ENCODE measurements around the gene ITGB3. TPM values are rescaled to one million over a fixed set of nuclear protein-coding genes. Genes with fewer than 3 reads are reported as not detected.

ITGB3 gene
- total RNA-seq, 4 donors from 2014 or later: 7.4 to 28.7 (median 23.5) TPM

- H3K27me3 ChIP-seq: no peaks in the 10 kb centered on the region
- no peaks in the 10 kb centered on the region for H3K9me3 ChIP-seq
- no peak for TF ChIP-seq CTCF (IDR thresholded peaks at IDR 0.05)
- no peak overlapping the region for H3K4me3 ChIP-seq
- H3K36me3 ChIP-seq: no peaks in the 10 kb centered on the region
- DNase-seq: no peak
- peak overlapping the region; percentile 92 to 95 for H3K27ac ChIP-seq
- intact Hi-C loops (cut with DNase I; ENCODE audit: low total_unique reads): no loop called here
- peaks cover 25 to 41% of the 10 kb centered on the region in 2 donors for H3K4me1 ChIP-seq
These were observed 22.8 kb downstream of the ITGB3 start for GRCh38 chr17:47276444-47276843.

GRCh38 chr17:47276868-47277267, 23.2 kb downstream of the ITGB3 start:
- no peak overlapping the region for H3K4me3 ChIP-seq
- H3K27me3 ChIP-seq: no peaks in the 10 kb centered on the region
- no peak for TF ChIP-seq CTCF (IDR thresholded peaks at IDR 0.05)
- DNase-seq: peak; percentile 71 to 79
- peak overlapping the region; percentile 92 to 95 for H3K27ac ChIP-seq
- H3K36me3 ChIP-seq: no peaks in the 10 kb centered on the region
- peaks cover 25 to 41% of the 10 kb centered on the region in 2 donors for H3K4me1 ChIP-seq
- no peaks in the 10 kb centered on the region for H3K9me3 ChIP-seq
- intact Hi-C loops (cut with DNase I; ENCODE audit: low total_unique reads): no loop called here

GRCh38 chr17:47277921-47278320, 24.3 kb downstream of the ITGB3 start:
- no peaks in the 10 kb centered on the region for H3K36me3 ChIP-seq
- peak overlapping the region; percentile 92 to 95 for H3K27ac ChIP-seq
- peaks cover 25 to 41% of the 10 kb centered on the region in 2 donors for H3K4me1 ChIP-seq
- no peaks in the 10 kb centered on the region for H3K27me3 ChIP-seq
- intact Hi-C loops (cut with DNase I; ENCODE audit: low total_unique reads): no loop called here
- H3K4me3 ChIP-seq: no peak overlapping the region
- no peak for DNase-seq
- H3K9me3 ChIP-seq: no peaks in the 10 kb centered on the region
- TF ChIP-seq CTCF (IDR thresholded peaks at IDR 0.05): no peak
- no peak for TF ChIP-seq POLR2A (IDR thresholded peaks at IDR 0.05)

DNA sequence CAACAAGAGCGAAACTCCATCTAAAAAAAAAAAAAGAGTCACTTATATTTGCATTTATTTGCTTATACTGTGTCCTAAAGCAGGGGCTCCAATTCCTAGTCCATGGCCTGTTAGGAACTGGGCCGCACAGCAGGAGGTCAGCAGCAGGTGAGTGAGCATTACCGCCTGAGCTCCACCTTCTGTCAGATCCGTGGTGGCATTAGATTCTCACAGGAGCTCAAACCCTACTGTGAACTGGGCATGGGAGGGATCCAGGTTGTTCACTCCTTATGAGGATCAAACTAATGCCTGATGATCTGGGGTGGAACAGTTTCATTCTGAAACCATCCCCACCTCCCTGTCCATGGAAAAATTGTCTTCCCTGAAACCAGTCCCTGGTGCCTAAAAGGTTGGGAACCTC, 24.9 kb downstream of the ITGB3 start:
- no peak for TF ChIP-seq POLR2A (IDR thresholded peaks at IDR 0.05)
- no peak for TF ChIP-seq CTCF (IDR thresholded peaks at IDR 0.05)
- DNase-seq: no peak
- Histone ChIP-seq H3K27me3 (no peaks in the 10 kb centered on the region), H3K9me3 (no peaks in the 10 kb centered on the region), H3K27ac (peak overlapping the region; percentile 92 to 95), H3K4me3 (no peak overlapping the region), H3K4me1 (peaks cover 25 to 41% of the 10 kb centered on the region in 2 donors), H3K36me3 (no peaks in the 10 kb centered on the region)
- intact Hi-C loops (cut with DNase I; ENCODE audit: low total_unique reads): no loop called here

- H3K36me3 ChIP-seq: no peaks in the 10 kb centered on the region
These were observed 25.6 kb downstream of the ITGB3 start for GRCh38 chr17:47279062-47279801.

More at GRCh38 chr17:47279062-47279801, 25.6 kb downstream of the ITGB3 start:
- TF ChIP-seq CTCF (IDR thresholded peaks at IDR 0.05) (peak in 3 of 4 experiments; percentile 34 to 54 (median 39)), POLR2A (IDR thresholded peaks at IDR 0.05) (peak; percentile 29 to 36)
- peaks cover 25 to 41% of the 10 kb centered on the region in 2 donors for H3K4me1 ChIP-seq
- H3K4me3 ChIP-seq: no peak overlapping the region
- intact Hi-C loops (cut with DNase I; ENCODE audit: low total_unique reads): no loop called here
- DNase-seq: peak; percentile 74 to 84
- no peaks in the 10 kb centered on the region for H3K9me3 ChIP-seq
- H3K27ac ChIP-seq: peak overlapping the region; percentile 92 to 95
- H3K27me3 ChIP-seq: no peaks in the 10 kb centered on the region

Measured in uterus (tissue), 4 donors.